ENCODE data around the gene CDS1.
"Not testable (repeated sequence)": the region's sequence is repeated elsewhere in the genome, so short reads cannot be mapped to it uniquely, and the experiment has no call there.

The CDS1 gene

DNA sequence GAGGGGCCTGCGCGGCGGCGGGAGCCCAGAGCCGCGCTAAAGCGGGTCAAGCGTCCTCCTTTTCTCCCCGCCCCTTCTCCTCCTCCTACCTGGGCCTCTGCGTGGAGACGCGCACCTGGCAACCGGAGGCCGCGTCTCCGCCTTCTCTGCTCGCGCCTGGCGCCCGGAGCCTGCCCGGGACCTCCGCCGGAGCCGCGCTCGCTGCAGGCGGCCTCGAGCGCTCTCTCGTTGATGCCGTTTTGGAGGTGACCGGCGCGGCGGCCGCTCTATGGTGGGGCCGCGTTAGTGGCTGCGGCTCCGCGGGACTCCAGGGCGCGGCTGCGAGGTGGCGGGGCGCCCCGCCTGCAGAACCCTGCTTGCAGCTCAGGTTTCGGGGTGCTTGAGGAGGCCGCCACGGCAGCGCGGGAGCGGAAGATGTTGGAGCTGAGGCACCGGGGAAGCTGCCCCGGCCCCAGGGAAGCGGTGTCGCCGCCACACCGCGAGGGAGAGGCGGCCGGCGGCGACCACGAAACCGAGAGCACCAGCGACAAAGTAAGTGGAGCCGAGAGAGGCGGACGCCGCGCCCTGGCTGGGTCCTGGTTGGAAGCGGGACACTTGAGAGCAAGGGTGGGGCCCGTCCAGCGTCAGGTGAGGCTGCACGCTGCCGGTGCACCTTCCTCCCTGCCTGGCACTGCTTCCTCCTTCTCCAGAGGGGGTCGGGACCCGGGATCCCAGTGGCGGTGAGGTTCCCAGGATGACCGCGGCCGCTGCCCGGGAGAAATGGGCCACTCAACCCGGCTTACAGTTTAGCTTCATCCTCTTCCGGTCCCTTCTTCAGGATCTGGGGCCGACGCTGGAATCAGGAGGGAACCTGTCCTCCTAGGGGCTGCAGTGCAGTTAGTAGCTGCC, at the start of gene CDS1:
TSS of gene CDS1 (plus strand) at position 140 of the 888 bp plus-strand sequence. CDS start at position 415, 275 bp downstream.
- peak; percentile 38 for DNase-seq (ENCODE audit: low read depth)
- TF ChIP-seq MYC (IDR thresholded peaks at IDR 0.05; ENCODE audit: low read depth, low read length) (no peak), MAX (IDR thresholded peaks at IDR 0.05; ENCODE audit: low read depth, low read length) (no peak), POLR2A (IDR thresholded peaks at IDR 0.05; ENCODE audit: extremely low read depth, insufficient read length) (no peak)
- H3K4me3 ChIP-seq (ENCODE audit: low read depth, low read length): peak within 1 kb of the TSS; percentile 42

GRCh38 chr4:84535901-84536300, 47.0 kb upstream of the CDS1 start:
- no peak for TF ChIP-seq MYC (IDR thresholded peaks at IDR 0.05; ENCODE audit: low read depth, low read length)
- no peak for TF ChIP-seq MAX (IDR thresholded peaks at IDR 0.05; ENCODE audit: low read depth, low read length)
- TF ChIP-seq POLR2A (IDR thresholded peaks at IDR 0.05; ENCODE audit: extremely low read depth, insufficient read length): no peak
- TF ChIP-seq, protein P1, sequence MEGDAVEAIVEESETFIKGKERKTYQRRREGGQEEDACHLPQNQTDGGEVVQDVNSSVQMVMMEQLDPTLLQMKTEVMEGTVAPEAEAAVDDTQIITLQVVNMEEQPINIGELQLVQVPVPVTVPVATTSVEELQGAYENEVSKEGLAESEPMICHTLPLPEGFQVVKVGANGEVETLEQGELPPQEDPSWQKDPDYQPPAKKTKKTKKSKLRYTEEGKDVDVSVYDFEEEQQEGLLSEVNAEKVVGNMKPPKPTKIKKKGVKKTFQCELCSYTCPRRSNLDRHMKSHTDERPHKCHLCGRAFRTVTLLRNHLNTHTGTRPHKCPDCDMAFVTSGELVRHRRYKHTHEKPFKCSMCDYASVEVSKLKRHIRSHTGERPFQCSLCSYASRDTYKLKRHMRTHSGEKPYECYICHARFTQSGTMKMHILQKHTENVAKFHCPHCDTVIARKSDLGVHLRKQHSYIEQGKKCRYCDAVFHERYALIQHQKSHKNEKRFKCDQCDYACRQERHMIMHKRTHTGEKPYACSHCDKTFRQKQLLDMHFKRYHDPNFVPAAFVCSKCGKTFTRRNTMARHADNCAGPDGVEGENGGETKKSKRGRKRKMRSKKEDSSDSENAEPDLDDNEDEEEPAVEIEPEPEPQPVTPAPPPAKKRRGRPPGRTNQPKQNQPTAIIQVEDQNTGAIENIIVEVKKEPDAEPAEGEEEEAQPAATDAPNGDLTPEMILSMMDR (IDR thresholded peaks at IDR 0.05; ENCODE audit: low read depth, low read length): no peak
- H3K4me3 ChIP-seq (ENCODE audit: low read depth, low read length): no peak overlapping the region
- no peak for DNase-seq (ENCODE audit: low read depth)

DNA sequence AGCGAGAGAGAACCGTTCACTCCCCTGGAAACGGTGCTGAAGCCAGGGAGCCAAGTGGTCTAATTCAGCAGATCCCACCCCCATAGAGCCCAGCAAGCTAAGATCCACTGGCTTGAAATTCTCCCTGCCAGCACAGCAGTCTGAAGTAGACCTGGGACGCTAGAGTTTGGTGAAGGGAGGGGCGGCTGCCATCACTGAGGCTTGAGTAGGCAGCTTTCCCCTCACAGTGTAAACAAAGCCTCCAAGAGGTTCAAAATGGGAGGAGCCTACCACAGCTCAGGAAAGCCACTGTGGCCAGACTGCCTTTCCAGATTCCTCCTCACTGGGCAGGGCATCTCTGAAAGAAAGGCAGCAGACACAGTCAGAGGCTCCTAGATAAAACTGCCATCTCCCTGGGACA, 37.8 kb upstream of the CDS1 start:
- no peak overlapping the region for H3K4me3 ChIP-seq (ENCODE audit: low read depth, low read length)
- DNase-seq (ENCODE audit: low read depth): no peak
- TF ChIP-seq, protein P1 (IDR thresholded peaks at IDR 0.05; ENCODE audit: low read depth, low read length): no peak
- no peak for TF ChIP-seq MYC (IDR thresholded peaks at IDR 0.05; ENCODE audit: low read depth, low read length)
- no peak for TF ChIP-seq POLR2A (IDR thresholded peaks at IDR 0.05; ENCODE audit: extremely low read depth, insufficient read length)
- TF ChIP-seq MAX (IDR thresholded peaks at IDR 0.05; ENCODE audit: low read depth, low read length): no peak

DNA sequence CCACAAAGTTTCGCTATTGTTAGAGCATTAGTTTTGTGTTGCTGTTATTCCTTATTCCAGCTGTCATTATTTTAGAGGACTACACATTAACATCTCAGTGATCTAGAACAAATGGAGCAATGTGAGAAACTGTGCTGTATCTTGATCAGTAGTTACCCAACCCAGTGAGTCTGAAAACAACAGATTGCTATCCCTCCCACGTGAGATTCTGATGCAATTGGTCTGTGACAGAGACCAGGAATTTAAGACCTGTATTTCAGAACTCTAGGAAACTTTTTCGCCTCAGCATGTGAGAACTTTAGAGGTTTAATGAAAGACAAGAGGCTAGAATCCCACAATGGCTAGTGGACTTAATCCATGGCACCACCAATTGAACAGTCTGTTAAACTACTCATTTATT, 35.7 kb upstream of the CDS1 start:
- H3K4me3 ChIP-seq (ENCODE audit: low read depth, low read length): no peak overlapping the region
- no peak for TF ChIP-seq MAX (IDR thresholded peaks at IDR 0.05; ENCODE audit: low read depth, low read length)
- TF ChIP-seq, protein P1 (IDR thresholded peaks at IDR 0.05; ENCODE audit: low read depth, low read length): no peak
- peak; percentile 5 for DNase-seq (ENCODE audit: low read depth)

DNA sequence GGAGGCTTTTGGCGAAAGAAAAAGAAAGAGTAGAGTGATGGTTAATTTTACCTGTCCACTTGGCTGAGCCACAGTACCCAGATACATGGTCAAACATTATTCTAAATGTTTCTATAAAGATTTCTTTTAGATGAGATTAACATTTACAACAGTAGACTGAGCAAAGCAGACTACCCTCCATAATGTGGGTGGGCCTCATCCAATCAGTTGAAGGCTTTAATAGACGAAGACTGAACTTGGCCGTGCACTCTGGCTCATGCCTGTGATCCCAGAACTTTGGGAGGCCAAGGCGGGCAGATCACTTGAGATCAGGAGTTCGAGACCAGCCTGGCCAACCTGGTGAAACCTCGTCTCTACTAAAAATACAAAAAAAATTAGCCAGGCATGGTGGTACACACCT, 33.7 kb upstream of the CDS1 start:
- not testable (repeated sequence) for DNase-seq (ENCODE audit: low read depth); H3K4me3 ChIP-seq (ENCODE audit: low read depth, low read length)

- DNase-seq (ENCODE audit: low read depth): no peak
- TF ChIP-seq, protein P1 (IDR thresholded peaks at IDR 0.05; ENCODE audit: low read depth, low read length): no peak
- TF ChIP-seq MYC (IDR thresholded peaks at IDR 0.05; ENCODE audit: low read depth, low read length) (no peak), POLR2A (IDR thresholded peaks at IDR 0.05; ENCODE audit: extremely low read depth, insufficient read length) (no peak), MAX (IDR thresholded peaks at IDR 0.05; ENCODE audit: low read depth, low read length) (no peak)
- no peak overlapping the region for H3K4me3 ChIP-seq (ENCODE audit: low read depth, low read length)
These were observed 20.8 kb upstream of the CDS1 start for GRCh38 chr4:84562156-84562555.

Data from NB4 (cell line).